ENCODE results near the gene BUB3.

The BUB3 gene

DNA sequence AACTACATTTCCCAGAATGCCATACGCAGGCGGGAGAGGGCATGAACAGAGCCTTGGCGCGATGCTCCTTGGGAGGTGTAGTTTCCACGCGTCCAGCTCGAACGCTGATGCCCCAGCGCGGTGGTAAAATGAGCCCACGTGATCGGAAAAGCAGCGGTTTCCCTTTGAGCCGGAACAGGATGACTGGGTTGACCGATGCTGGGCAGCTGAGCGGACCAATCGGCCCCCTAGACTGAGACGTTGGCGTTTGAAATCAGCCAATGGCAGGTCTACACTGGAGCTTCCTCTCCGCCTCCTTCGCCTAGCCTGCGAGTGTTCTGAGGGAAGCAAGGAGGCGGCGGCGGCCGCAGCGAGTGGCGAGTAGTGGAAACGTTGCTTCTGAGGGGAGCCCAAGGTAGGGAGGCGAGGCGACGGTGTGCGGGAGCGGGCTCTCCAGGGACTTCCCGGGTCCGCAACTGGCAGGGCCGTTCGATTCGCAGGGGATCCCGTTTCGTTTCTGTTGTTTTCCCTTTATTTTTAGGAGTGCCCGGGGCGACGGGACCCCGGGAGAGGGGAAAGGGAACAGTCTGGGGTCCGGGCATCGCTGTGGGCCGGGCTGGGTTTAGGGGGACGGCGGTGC is at the start of gene BUB3:
Gene BUB3, plus strand, starts transcription at position 311 of the 619 bp plus-strand sequence. CDS start 516 bp downstream, outside the sequence.
- DNase-seq, result peak; percentile 91 to 93

GRCh38 chr10:123109466-123109865 is 44.7 kb upstream of the BUB3 start:
- DNase-seq, result no peak

- no peak for DNase-seq
Observed at GRCh38 chr10:123117644-123118417, 36.4 kb upstream of the BUB3 start.

DNA sequence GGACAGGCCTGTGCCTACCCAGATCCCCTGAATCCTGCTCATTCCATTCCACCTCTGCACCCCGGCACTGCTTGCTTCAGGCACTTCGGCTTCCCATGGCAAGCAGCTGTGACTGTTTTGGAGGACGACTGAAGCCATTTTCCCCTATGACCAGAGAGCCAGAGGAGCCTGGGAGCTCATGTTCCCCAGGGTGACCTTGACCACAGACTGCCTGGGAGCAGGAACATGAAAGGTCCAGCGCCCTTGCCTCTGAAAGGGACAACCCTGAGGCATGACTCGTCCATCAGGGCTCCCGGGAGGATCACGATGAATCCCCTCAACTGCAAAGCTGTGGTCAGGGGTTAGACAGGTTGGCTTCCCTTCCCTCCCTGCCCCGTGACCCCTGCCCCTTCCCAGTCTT is 35.1 kb upstream of the BUB3 start:
- no peak for DNase-seq

DNA sequence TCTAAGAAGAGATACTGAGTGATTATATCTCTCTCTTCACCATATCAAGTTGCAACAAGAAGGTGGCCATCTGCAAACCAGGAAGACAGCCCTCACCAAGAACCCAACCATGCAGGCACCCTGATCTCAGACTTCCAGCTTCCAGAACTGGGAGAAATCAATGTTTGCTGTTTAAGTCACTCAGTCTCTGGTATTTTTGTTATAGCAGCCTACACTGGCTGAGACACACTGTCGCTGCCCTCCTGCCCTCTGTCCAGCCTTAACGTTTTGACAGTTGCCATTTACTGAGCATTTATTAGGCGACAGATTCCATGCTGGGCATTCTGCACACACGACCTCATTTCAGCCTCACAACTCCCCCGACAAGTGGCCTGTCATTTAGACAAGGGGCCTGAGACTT is 28.0 kb upstream of the BUB3 start:
- no peak for DNase-seq

- no peak for DNase-seq
Observed at GRCh38 chr10:123129618-123130271, 24.5 kb upstream of the BUB3 start.

DNA sequence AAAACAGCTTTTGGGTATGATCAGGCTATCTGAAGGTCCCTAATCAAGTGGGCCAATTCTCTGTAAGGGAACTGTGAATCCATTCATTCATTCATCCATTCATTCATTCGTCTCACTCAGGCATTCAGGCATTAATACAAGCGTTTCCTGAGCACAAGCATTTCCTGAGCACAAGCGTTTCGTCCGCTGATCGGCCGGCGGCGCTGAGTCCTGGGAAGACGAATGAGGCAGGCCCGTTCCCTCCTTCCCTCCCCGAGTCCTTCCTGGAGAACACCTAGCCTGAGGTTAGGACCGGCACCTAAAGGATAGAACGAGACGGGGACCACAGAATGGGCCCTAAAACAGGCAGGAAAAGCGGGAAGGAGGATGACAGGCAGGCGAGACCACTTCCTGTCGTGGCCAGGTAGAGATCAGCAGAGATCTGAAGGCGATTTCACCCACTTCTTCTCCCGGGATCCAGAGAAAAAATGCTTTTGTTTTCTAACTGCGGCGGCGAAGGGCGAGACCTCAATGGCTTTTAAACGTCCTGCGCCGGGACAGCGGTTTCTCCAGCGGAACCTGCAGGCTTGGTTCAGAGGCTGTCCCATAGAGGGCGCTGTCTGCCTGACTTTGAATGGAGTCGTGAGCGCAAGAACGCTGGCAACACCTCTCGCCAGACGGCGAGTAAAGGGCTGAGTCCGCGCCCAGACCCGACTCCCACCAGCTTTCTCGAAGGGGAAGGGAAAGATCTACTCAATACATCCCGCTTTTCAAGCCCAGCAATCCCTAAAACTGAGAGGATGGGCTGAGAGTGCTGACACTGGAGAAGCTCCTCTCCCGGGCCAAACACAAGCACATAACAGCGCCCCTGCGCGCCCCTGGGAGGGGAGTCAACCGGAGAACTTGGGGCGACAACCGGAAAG is 21.4 kb upstream of the BUB3 start:
- peak; percentile 83 to 87 for DNase-seq

- no peak for DNase-seq
Observed at GRCh38 chr10:123133541-123134342, 20.5 kb upstream of the BUB3 start.

GRCh38 chr10:123134343-123134914 is 19.8 kb upstream of the BUB3 start:
- DNase-seq, result no peak

DNA sequence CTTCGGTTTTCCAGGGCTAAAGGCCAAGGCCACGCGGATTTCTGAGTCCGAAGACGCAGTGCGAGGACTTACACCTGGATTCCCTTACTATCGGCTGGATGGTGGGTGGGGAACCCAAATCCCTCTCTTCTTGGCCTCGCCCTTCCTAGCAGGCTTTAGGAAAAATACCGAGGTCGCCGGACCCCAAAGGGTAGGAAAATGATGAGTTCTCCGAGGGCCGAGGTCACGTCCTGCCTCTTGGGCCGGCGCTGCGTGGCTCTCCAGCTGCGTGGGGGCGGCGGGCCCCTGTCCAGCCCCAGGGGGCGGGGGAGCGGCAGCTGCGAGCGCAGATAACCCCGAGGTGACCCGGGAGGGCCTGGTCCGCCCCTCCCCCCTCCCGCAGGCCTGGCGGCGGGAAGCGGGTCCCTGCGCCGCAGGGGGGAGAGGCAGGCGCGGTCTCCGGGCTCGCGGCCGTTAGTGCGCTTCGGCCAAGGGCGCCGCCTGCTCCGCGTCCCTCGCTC is 19.2 kb upstream of the BUB3 start:
- no peak for DNase-seq

GRCh38 chr10:123135415-123136141 is 18.6 kb upstream of the BUB3 start, which contains the start of gene HMX3:
TSS of gene HMX3 (plus strand) at chr10:123135970. CDS start at chr10:123136051, 81 bp downstream.
- peak in 1 of 2 experiments; percentile 37 for DNase-seq

DNA sequence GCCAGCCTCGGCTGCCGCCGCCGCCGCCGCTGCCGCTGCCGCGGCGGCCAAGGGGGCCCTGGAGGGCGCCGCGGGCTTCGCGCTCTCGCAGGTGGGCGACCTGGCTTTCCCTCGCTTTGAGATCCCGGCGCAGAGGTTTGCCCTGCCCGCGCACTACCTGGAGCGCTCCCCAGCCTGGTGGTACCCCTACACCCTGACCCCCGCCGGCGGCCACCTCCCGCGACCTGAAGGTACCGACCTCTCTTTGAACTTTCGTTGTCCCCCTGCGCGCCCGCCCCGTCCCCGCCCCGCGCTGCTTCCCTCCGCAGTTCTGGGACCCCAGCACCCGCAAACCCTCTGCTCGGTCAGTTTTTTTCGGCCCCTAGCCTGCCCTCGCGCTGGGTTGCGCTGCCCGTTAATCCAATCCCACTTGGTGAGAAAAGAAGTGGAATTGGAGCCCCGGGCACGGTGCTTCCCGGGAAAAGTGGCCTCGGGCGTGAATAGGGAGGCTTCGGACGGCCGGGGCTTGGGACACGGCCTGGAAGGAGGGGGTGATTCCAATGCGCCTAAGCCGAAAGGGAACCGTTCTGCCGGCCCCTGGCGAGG is 17.9 kb upstream of the BUB3 start:
- no peak for DNase-seq

DNA sequence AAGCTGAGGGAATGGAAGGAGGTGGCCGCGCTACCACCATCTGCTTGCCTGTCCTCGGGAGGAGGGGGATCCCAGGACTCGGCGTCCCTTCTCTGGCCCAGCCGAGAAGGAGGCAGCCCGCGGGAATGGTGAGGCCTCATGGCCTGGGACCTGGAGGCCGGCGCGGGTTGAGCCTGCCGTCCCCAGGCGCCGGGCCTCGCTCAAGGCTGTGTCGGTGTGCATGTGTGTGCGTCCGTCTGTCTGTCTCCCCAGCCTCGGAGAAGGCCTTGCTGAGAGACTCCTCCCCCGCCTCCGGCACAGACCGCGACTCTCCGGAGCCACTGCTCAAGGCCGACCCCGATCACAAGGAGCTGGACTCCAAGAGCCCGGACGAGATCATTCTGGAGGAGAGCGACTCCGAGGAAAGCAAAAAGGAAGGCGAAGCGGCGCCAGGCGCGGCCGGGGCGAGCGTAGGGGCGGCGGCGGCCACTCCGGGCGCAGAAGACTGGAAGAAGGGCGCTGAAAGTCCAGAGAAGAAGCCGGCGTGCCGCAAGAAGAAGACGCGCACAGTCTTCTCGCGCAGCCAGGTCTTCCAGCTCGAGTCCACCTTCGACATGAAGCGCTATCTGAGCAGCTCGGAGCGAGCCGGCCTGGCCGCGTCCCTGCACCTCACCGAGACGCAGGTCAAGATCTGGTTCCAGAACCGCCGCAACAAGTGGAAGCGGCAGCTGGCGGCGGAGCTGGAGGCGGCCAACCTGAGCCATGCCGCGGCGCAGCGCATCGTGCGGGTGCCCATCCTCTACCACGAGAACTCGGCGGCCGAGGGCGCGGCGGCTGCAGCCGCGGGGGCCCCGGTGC is 17.2 kb upstream of the BUB3 start:
- no peak for DNase-seq

- DNase-seq, result no peak
Observed at GRCh38 chr10:123139165-123139520, 15.1 kb upstream of the BUB3 start.

DNA sequence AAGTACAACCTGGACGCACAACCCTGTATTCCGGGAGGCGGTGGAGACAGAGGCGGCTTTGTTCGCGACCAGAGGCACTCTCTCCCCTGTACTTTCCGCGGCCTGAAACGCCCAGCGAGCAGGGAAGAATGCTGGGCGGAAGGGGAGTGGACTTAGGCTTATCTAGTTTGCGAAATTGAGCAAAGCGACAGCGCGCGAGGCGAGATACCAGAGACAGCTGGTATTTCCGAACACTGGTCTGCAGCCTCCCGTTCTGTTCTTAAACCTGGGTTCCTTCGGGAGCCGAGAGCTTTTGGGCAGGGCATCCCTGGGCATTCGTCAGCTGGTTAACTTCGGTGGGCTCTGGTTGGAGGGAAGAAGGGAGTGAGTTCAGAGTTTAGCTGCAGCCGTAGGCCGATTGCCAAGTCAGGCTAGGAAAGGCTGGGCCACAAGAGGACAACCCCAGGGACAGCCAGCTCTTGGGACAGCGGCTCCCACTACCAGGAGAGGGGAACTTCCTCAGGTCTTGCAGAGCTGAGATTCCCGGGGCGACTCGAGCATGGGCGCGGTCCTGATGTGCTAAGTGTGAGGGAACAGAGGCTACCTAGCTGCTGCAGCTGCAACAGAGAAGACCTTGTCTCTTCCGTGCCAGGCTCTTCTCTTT is 14.6 kb upstream of the BUB3 start:
- DNase-seq, result no peak

DNA sequence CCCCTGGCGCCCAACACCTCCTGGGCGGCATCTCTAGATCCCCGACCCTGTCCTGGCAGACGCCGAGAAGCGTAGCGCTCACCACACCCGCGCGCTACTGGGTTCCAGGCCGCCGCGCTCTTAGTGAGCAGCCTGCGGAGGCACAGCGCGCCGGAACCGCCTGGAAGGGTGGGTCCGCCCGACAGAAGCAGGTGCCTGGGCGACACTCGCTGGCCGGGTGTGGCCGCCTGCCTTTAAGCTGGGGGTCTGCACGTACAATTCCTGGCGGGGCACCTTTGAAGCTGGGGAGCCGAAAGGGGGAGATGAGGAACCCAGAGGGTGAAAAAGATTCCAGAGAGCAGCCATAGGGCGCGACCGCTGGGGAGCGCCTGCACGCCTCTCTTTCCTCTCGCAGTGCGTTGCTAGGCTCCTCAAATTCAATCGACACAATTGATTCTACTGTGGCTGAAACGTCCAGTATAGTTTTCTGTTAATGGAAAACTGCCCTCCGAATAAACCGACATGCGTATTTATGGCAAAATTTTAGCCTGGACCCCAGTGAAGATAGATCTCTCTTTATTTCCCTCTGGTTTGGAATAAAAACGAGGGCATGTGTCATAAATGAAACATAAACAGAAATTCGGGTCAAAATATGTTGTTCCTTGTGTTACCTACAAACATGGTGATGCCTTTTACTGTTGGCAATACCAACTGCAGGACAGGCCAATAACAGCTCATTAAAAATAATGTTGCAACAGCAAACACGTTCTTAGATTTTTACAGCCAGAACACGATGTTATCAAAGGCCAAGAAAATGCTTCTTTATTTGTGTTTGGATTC is 13.8 kb upstream of the BUB3 start:
- no peak for DNase-seq

GRCh38 chr10:123140983-123141390 is 13.2 kb upstream of the BUB3 start:
- no peak for DNase-seq

Data from activated CD4-positive, alpha-beta T cell treated with anti-CD3 and anti-CD28 coated beads, Interleukin-2, amount 50 U/mL, for 4 hours (primary cell).